ENCODE measurements around the gene CCM2. TPM values are rescaled to one million over a fixed set of nuclear protein-coding genes. Genes with fewer than 3 reads are reported as not detected.

Gene CCM2
- polyA plus RNA-seq, 3 donors, result 29.2 to 34.4 (median 31.1) TPM

- peak; percentile 10 for DNase-seq
These were observed 118.9 kb downstream of the CCM2 start for GRCh38 chr7:45118889-45119331.

DNA sequence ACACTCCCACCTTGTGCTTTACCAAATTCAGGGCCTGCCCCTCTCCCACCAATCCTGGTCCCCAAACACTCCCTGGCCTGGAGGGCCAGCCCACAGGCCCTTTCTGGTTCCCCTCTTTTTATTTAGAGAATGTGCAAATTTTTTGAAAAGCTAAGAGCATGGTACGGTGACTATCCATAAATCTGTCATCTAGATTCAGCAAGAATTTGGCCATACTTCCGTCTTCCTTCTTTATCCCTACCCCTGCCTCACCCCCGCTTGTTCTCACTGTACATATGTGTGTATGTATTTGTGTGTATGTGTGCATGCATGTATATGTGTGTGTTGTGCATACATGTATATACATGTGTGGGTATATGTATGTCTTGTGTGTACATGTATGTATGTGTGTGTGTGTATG is 119.5 kb downstream of the CCM2 start:
- no peak for DNase-seq

- DNase-seq, result no peak
These were observed 123.2 kb downstream of the CCM2 start for GRCh38 chr7:45122975-45123860.

DNA sequence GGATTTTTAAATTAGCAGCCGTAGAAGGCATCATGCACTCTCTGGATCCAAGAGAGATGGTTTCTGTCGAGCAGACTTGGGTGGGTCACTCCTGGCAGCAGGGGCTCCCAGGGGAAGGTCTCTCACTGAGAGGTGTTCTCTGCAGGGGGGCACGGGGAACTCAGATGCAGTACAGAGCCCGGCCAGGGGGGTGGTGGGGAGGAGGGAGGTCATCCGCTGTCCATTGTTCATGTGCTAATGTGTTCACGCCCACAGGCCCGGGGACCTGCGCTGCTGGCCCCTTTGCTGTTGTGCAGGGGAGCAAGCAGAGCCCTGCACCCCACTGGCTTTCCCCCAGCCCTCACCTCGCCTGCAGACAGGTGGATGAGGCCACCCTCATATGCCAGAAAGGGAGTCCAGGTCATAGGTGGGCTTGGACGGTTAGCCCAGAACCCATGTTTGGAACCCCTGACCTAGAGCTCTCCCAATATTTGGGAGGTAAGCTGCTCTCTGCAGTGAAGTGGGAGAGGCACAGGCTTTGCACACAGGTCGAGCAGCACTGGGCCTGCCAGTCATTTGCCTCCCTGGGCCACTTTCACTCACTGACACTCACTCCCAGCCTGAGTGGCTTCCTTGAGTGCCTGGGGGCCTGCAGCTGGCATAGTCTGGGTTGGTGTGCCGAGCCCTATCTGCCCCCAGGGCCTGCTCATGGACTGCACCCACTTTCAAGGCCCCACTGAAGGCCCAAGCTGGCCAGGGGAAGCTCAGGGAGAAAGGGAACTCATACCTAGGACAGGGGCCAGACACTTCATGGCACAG is 124.1 kb downstream of the CCM2 start:
- no peak for DNase-seq

- no peak for DNase-seq
These were observed 125.3 kb downstream of the CCM2 start for GRCh38 chr7:45125193-45125904.

Other genes with a start within 250 kb of the CCM2 start
- 1,000 to 10,000 TPM; 1,223 to 1,327 (median 1,239) TPM for gene PPIA, start 203.5 kb upstream of the CCM2 start, polyA plus RNA-seq (ENCODE audit: insufficient read length in 3 of 3)
- 100 to 1,000 TPM; 222 to 245 (median 235) TPM for gene H2AZ2, start 152.1 kb upstream of the CCM2 start, polyA plus RNA-seq (ENCODE audit: insufficient read length in 3 of 3)
- gene PURB, start 114.7 kb upstream of the CCM2 start, polyA plus RNA-seq (ENCODE audit: insufficient read length in 3 of 3), result 10 to 100 TPM; 26.8 to 36.7 (median 34.6) TPM
- gene MYO1G, start 21.2 kb upstream of the CCM2 start, polyA plus RNA-seq (ENCODE audit: insufficient read length in 3 of 3), result under 1 TPM; 0.62 to 0.74 (median 0.64) TPM
- 10 to 100 TPM in 1 of 3 donors, 1 to 10 TPM in 2; 7.0 to 10.8 (median 9.4) TPM for gene NACAD, start 88.8 kb downstream of the CCM2 start, polyA plus RNA-seq (ENCODE audit: insufficient read length in 3 of 3)
- 10 to 100 TPM; 54.2 to 64.3 (median 64.0) TPM for gene TBRG4, start 111.5 kb downstream of the CCM2 start, polyA plus RNA-seq (ENCODE audit: insufficient read length in 3 of 3)
- gene RAMP3, start 157.6 kb downstream of the CCM2 start, polyA plus RNA-seq (ENCODE audit: insufficient read length in 3 of 3), result 10 to 100 TPM in 2 of 3 donors, 1 to 10 TPM in 1; 8.6 to 11.0 (median 10.7) TPM